Right cardiac atrium (tissue), 5 donors: ENCODE measurements around the gene CDK3. TPM values are rescaled to one million over a fixed set of nuclear protein-coding genes. Genes with fewer than 3 reads are reported as not detected.

Experiments
- polyA plus RNA-seq: library from polyadenylated mRNA; stranded (reverse); fragments of 200-250 nt; gene quantifications from one replicate; pipeline ENCODE4 v1.2.3, GENCODE V29; 2013
- total RNA-seq, 4 donors: library from RNA; stranded (reverse); fragmentation: NEBNext Ultra II Directional; extraction: Animal tissue kit (Norgen Biotek cat#: 25700); gene quantifications; one replicate each; pipeline ENCODE4 v1.2.1, GENCODE V29; 2021
- donor health status: healthy with polysubstance abuse.
- donor health status: DM: no; HTN: yes; CAD: no.
- donor health status: DM: no; HTN: no; CAD: no.
- donor health status: DM: no; HTN: yes; CAD: no; lungs with severe emphysema.
- donor health status: DM: yes; HTN: yes; CAD: no.

CDK3 gene
- total and polyA plus RNA-seq, 5 donors, result 2.4 to 2.9 (median 2.5) TPM

Other genes starting within 250 kb of the CDK3 start
- 10 to 100 TPM; 15.9 to 19.5 (median 17.3) TPM for gene GALK1, start 235.7 kb upstream of the CDK3 start, total RNA-seq
- 22.6 TPM for gene GALK1, start 235.7 kb upstream of the CDK3 start, polyA plus RNA-seq
- gene UNK, start 216.0 kb upstream of the CDK3 start, total RNA-seq, result 10 to 100 TPM; 18.2 to 22.5 (median 19.9) TPM
- gene UNK, start 216.0 kb upstream of the CDK3 start, polyA plus RNA-seq, result 20.8 TPM
- 10 to 100 TPM; 12.6 to 30.4 (median 27.4) TPM for gene UNC13D, start 156.5 kb upstream of the CDK3 start, total RNA-seq
- gene UNC13D, start 156.5 kb upstream of the CDK3 start, polyA plus RNA-seq, result 18.8 TPM
- 100 to 1,000 TPM; 112 to 128 (median 118) TPM for gene WBP2, start 145.5 kb upstream of the CDK3 start, total RNA-seq
- gene WBP2, start 145.5 kb upstream of the CDK3 start, polyA plus RNA-seq, result 109 TPM
- 10 to 100 TPM; 24.1 to 25.9 (median 25.3) TPM for gene TRIM47, start 122.3 kb upstream of the CDK3 start, total RNA-seq
- 19.2 TPM for gene TRIM47, start 122.3 kb upstream of the CDK3 start, polyA plus RNA-seq
- gene TRIM65, start 103.9 kb upstream of the CDK3 start, total RNA-seq, result 10 to 100 TPM in 1 of 4 donors, 1 to 10 TPM in 3; 5.7 to 10.7 (median 7.7) TPM
- gene TRIM65, start 103.9 kb upstream of the CDK3 start, polyA plus RNA-seq, result 7.9 TPM
- 10 to 100 TPM; 64.1 to 94.2 (median 83.8) TPM for gene MRPL38, start 96.0 kb upstream of the CDK3 start, total RNA-seq
- 57.9 TPM for gene MRPL38, start 96.0 kb upstream of the CDK3 start, polyA plus RNA-seq
- 1 to 10 TPM; 4.8 to 5.5 (median 5.1) TPM for gene FBF1, start 59.8 kb upstream of the CDK3 start, total RNA-seq
- gene FBF1, start 59.8 kb upstream of the CDK3 start, polyA plus RNA-seq, result 5.0 TPM
- gene ACOX1, start 21.7 kb upstream of the CDK3 start, total RNA-seq, result 10 to 100 TPM; 56.9 to 67.5 (median 62.3) TPM
- 18.7 TPM for gene ACOX1, start 21.7 kb upstream of the CDK3 start, polyA plus RNA-seq
- 10 to 100 TPM in 2 of 4 donors, 1 to 10 TPM in 2; 8.5 to 12.1 (median 9.9) TPM for gene TEN1, start 21.6 kb upstream of the CDK3 start, total RNA-seq
- 22.5 TPM for gene TEN1, start 21.6 kb upstream of the CDK3 start, polyA plus RNA-seq
- gene EVPL, start 26.5 kb downstream of the CDK3 start, total RNA-seq, result under 1 TPM in 3 of 4 donors, not detected in 1; 0.06 to 0.09 (median 0.09) TPM
- 0.02 TPM for gene EVPL, start 26.5 kb downstream of the CDK3 start, polyA plus RNA-seq
- 10 to 100 TPM; 59.9 to 63.5 (median 61.5) TPM for gene SRP68, start 71.7 kb downstream of the CDK3 start, total RNA-seq
- 34.6 TPM for gene SRP68, start 71.7 kb downstream of the CDK3 start, polyA plus RNA-seq
- gene GALR2, start 73.9 kb downstream of the CDK3 start, total RNA-seq, result not detected
- not detected for gene GALR2, start 73.9 kb downstream of the CDK3 start, polyA plus RNA-seq
- gene ZACN, start 78.3 kb downstream of the CDK3 start, total RNA-seq, result not detected
- gene ZACN, start 78.3 kb downstream of the CDK3 start, polyA plus RNA-seq, result 1.5 TPM
- gene EXOC7, start 102.9 kb downstream of the CDK3 start, total RNA-seq, result 10 to 100 TPM; 74.5 to 93.5 (median 84.8) TPM
- gene EXOC7, start 102.9 kb downstream of the CDK3 start, polyA plus RNA-seq, result 40.4 TPM
- gene FOXJ1, start 140.4 kb downstream of the CDK3 start, total RNA-seq, result not detected
- not detected for gene FOXJ1, start 140.4 kb downstream of the CDK3 start, polyA plus RNA-seq
- 10 to 100 TPM; 10.2 to 18.8 (median 13.9) TPM for gene RNF157, start 239.6 kb downstream of the CDK3 start, total RNA-seq
- 12.1 TPM for gene RNF157, start 239.6 kb downstream of the CDK3 start, polyA plus RNA-seq